ENCODE measurements around the gene TPTE. TPM values are rescaled to one million over a fixed set of nuclear protein-coding genes. Genes with fewer than 3 reads are reported as not detected.
"Not testable (repeated sequence)": the region's sequence is repeated elsewhere in the genome, so short reads cannot be mapped to it uniquely, and the experiment has no call there.

The TPTE gene
- not detected for total RNA-seq
- long read RNA-seq: 0 reads

GRCh38 chr21:10521091-10521598 lies at the start of gene TPTE:
Gene TPTE (plus strand): TSS chr21:10521583. CDS start chr21:10538724, 17,141 bp downstream.
- Histone ChIP-seq H3K4me3 (no peak within 1 kb of the TSS), H3K4me1 (no peaks in the 10 kb centered on the region), H3K9me3 (replicated peaks) (peaks cover 46% of the 10 kb centered on the region), H3K27ac (replicated peaks) (no peak within 1 kb of the TSS), H3K27me3 (ENCODE audit: low read depth) (peaks cover 14% of the 10 kb centered on the region), H3K36me3 (no peaks in the 10 kb centered on the region)
- TF ChIP-seq CTCF (IDR thresholded peaks at IDR 0.05; ENCODE audit: borderline replicate concordance): no peak
- intact Hi-C loops (cut with micrococcal nuclease): no loop called here
- no peak for DNase-seq

- H3K27ac ChIP-seq (replicated peaks); H3K36me3 ChIP-seq; DNase-seq; H3K9me3 ChIP-seq (replicated peaks); intact Hi-C loops (cut with micrococcal nuclease); H3K27me3 ChIP-seq (ENCODE audit: low read depth); H3K4me1 ChIP-seq; H3K4me3 ChIP-seq: not testable (repeated sequence)
These were observed 49.4 kb upstream of the TPTE start for GRCh38 chr21:10471999-10472398.

- H3K4me3 ChIP-seq; H3K9me3 ChIP-seq (replicated peaks); H3K4me1 ChIP-seq; DNase-seq; H3K27me3 ChIP-seq (ENCODE audit: low read depth); H3K27ac ChIP-seq (replicated peaks); H3K36me3 ChIP-seq; intact Hi-C loops (cut with micrococcal nuclease): not testable (repeated sequence)
These were observed 43.6 kb upstream of the TPTE start for GRCh38 chr21:10477794-10478193.

GRCh38 chr21:10479875-10480274 lies 41.5 kb upstream of the TPTE start:
- intact Hi-C loops (cut with micrococcal nuclease); H3K4me3 ChIP-seq; H3K4me1 ChIP-seq; H3K36me3 ChIP-seq; H3K27me3 ChIP-seq (ENCODE audit: low read depth); H3K27ac ChIP-seq (replicated peaks); DNase-seq; H3K9me3 ChIP-seq (replicated peaks): not testable (repeated sequence)

- H3K4me1 ChIP-seq; H3K27me3 ChIP-seq (ENCODE audit: low read depth); H3K9me3 ChIP-seq (replicated peaks); intact Hi-C loops (cut with micrococcal nuclease); DNase-seq; H3K36me3 ChIP-seq; H3K27ac ChIP-seq (replicated peaks); H3K4me3 ChIP-seq: not testable (repeated sequence)
These were observed 36.5 kb upstream of the TPTE start for GRCh38 chr21:10484864-10485263.

- DNase-seq; H3K4me1 ChIP-seq; H3K36me3 ChIP-seq; H3K27ac ChIP-seq (replicated peaks); H3K9me3 ChIP-seq (replicated peaks); intact Hi-C loops (cut with micrococcal nuclease); H3K4me3 ChIP-seq; H3K27me3 ChIP-seq (ENCODE audit: low read depth): not testable (repeated sequence)
These were observed 30.9 kb upstream of the TPTE start for GRCh38 chr21:10490453-10490852.

- H3K27me3 ChIP-seq (ENCODE audit: low read depth): no peaks in the 10 kb centered on the region
- DNase-seq: no peak
- no peaks in the 10 kb centered on the region for H3K4me1 ChIP-seq
- TF ChIP-seq CTCF (IDR thresholded peaks at IDR 0.05; ENCODE audit: borderline replicate concordance): no peak
- no peak overlapping the region for H3K4me3 ChIP-seq
- intact Hi-C loops (cut with micrococcal nuclease): no loop called here
- H3K36me3 ChIP-seq: no peaks in the 10 kb centered on the region
- no peak overlapping the region for H3K27ac ChIP-seq (replicated peaks)
- peaks cover 12% of the 10 kb centered on the region for H3K9me3 ChIP-seq (replicated peaks)
These were observed 10.3 kb upstream of the TPTE start for GRCh38 chr21:10511116-10511515.

GRCh38 chr21:10516889-10517288 lies 4.5 kb upstream of the TPTE start:
- DNase-seq; H3K4me3 ChIP-seq; H3K27ac ChIP-seq (replicated peaks); H3K36me3 ChIP-seq; H3K4me1 ChIP-seq; intact Hi-C loops (cut with micrococcal nuclease): not testable (repeated sequence)
- peaks cover 36% of the 10 kb centered on the region for H3K9me3 ChIP-seq (replicated peaks)
- peaks cover 10% of the 10 kb centered on the region for H3K27me3 ChIP-seq (ENCODE audit: low read depth)

- H3K36me3 ChIP-seq; H3K4me3 ChIP-seq; intact Hi-C loops (cut with micrococcal nuclease); H3K4me1 ChIP-seq; DNase-seq; H3K27ac ChIP-seq (replicated peaks): not testable (repeated sequence)
- Histone ChIP-seq H3K27me3 (ENCODE audit: low read depth) (peaks cover 14% of the 10 kb centered on the region), H3K9me3 (replicated peaks) (peaks cover 36% of the 10 kb centered on the region)
These were observed 3.5 kb upstream of the TPTE start for GRCh38 chr21:10517904-10518303.

- Histone ChIP-seq H3K27me3 (ENCODE audit: low read depth) (peaks cover 14% of the 10 kb centered on the region), H3K9me3 (replicated peaks) (peaks cover 46% of the 10 kb centered on the region)
- H3K4me1 ChIP-seq; intact Hi-C loops (cut with micrococcal nuclease); H3K36me3 ChIP-seq; DNase-seq; H3K27ac ChIP-seq (replicated peaks); H3K4me3 ChIP-seq: not testable (repeated sequence)
These were observed 585 bp downstream of the TPTE start for GRCh38 chr21:10521835-10522500.

All from left ventricle myocardium inferior (tissue), 1 donor.